GM08714 (cell line): ENCODE results near the gene ARID1B.

Experiments
- H3K4me3 ChIP-seq: fragments of 200-500 bp; sonication (Bioruptor generic); 2 replicates; pipeline ENCODE4 v1.5.1; 2014; ENCODE audit warnings: mild to moderate bottlenecking, low read length, inconsistent platforms
- ZNF274 ChIP-seq: IDR thresholded peaks from 2 replicates; pipeline ENCODE4 v1.6.1; 2012; ENCODE audit warnings: mild to moderate bottlenecking, low read depth, low read length

Gene ARID1B

DNA sequence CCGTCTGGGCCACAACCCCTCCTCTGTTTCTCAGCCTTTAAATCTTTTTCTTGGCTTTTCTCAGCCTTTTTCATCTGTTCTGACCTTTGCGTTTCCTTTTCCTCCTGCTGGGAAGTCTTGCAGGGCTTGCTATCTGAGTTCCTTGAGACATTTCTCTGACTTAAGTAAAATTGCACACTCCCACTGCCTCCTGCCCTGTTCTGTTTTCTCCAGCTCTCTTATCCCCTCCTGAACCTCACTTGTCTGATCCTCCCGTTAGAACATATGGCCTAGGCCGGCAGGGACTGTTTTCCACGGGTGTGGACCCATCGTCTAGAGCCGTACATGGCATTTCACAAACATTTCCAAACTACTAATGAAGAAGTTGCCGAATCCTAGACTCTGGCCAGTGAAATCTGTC lies 63.0 kb downstream of the ARID1B start:
- TF ChIP-seq ZNF274: no peak
- H3K4me3 ChIP-seq: no peak overlapping the region

- no peak for TF ChIP-seq ZNF274
- H3K4me3 ChIP-seq: no peak overlapping the region
These were observed 63.4 kb downstream of the ARID1B start for GRCh38 chr6:156840606-156841005.

- no peak for TF ChIP-seq ZNF274
- no peak overlapping the region for H3K4me3 ChIP-seq
These were observed 64.3 kb downstream of the ARID1B start for GRCh38 chr6:156841508-156841907.

- TF ChIP-seq ZNF274: no peak
- no peak overlapping the region for H3K4me3 ChIP-seq
These were observed 65.5 kb downstream of the ARID1B start for GRCh38 chr6:156842598-156843250.

DNA sequence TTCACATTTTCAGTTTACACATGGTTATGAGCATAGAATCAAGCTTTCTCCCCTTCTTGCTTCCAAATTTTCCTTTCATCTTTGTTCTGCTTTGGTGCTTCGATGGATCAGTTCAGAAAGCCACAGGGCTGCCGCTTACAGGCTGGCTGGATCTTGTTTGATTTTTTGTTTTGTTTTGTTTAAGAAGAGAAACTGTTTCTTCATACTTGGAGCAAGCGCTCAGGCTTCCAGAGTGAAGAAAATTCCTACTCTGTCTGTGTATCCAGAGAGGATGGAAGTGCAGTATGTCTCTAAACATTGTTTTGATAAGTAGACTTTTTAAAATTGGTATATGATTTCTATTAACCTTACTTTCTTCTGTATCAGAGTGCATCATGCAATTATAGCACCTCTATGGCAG lies 66.9 kb downstream of the ARID1B start:
- TF ChIP-seq ZNF274: no peak
- no peak overlapping the region for H3K4me3 ChIP-seq

DNA sequence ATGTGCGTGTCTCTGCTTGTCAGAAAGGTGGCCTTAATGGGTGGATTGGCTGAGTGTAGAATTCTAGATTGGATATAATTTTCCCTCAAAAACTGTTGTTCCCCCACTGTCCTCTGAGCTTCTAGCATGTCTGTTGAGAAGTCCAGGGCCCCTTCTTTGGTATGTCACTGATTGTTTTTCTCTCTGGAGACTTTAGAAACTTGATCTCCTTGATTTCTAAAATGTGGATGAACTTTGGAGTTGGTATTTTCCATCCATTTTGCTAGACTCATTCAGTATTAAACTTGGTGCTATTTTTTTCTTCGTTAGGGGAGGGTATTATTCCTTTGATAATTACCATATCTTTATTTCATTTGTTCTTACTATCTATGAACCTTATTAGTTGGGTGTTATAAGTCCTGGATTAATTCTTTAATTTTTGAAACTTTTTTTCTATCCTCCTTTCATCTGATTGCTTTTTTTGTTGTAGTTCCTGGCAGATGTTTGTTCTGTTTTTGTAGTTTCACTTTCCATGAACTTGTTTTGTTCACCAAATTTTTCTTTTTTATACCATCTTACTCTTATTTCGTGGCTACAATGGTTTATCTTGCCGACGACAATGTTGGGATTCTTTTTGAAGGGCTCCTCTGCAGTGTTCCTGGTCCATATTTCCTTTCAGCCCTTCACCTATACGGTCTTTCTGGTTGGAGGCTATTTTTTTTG lies 68.4 kb downstream of the ARID1B start:
- no peak overlapping the region; the same call in 1 of the 2 replicates for H3K4me3 ChIP-seq
- TF ChIP-seq ZNF274: no peak

DNA sequence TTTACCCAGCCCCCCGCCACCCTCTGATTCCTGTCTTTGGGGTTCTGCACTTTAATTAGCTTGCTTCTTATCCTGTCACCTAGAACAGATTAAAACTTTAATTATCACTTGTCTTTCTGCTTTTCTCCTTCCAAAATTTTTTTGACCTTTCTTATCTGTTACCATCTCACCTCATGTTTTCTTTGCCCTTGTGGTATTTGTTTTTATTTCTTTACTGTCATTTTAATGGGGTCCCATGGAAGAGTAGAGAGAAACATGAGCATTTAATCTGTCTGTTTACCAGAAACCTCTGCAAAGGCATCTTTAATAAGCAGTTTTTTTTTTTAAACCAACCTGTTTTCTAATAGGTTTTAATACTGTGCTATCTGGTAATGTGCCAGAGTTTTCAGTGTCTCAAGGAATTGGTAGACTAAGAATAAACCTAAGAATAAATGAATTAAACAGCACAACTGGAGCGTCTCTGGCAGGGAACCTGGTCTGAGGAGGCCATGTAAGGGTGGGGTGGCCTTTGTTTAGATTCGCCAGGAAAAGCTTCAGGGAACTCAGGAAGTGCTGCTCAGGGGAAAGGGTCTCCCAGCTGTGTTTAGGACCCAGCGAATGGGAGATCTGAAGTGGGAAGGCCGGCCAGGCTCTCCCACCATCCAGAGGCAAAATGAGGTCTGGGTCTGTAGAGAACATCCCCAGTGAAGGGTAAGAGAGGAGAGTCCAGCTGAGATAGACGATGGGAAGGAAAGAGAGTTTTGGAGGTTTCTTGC lies 69.8 kb downstream of the ARID1B start:
- no peak for TF ChIP-seq ZNF274
- no peak overlapping the region for H3K4me3 ChIP-seq

GRCh38 chr6:156848123-156848522 lies 70.9 kb downstream of the ARID1B start:
- TF ChIP-seq ZNF274: no peak
- no peak overlapping the region for H3K4me3 ChIP-seq

DNA sequence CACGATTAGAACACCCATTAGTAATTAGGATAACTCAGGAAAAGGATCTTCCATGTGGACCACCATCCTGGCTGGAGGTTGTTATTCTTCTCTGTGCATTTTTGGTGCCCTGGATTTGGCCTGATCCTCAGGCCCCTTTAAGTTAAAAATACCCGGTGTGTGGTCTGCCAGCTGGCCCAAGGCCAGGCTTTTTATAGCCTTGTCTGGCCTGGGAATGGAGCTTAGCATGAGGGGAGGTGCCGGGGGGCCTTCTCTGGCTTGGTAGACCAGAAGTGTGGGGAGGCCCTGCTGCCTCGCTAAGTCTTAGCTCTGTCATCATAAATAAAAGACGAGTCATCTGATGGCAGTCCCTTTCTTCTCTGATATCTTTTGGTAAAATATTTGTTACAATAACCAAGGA lies 71.4 kb downstream of the ARID1B start:
- no peak for TF ChIP-seq ZNF274
- peak overlapping the region; percentile 18; the same call in 1 of the 2 replicates for H3K4me3 ChIP-seq

- no peak for TF ChIP-seq ZNF274
- H3K4me3 ChIP-seq: peak overlapping the region; percentile 9; the same call in 1 of the 2 replicates
These were observed 72.6 kb downstream of the ARID1B start for GRCh38 chr6:156849806-156850205.

DNA sequence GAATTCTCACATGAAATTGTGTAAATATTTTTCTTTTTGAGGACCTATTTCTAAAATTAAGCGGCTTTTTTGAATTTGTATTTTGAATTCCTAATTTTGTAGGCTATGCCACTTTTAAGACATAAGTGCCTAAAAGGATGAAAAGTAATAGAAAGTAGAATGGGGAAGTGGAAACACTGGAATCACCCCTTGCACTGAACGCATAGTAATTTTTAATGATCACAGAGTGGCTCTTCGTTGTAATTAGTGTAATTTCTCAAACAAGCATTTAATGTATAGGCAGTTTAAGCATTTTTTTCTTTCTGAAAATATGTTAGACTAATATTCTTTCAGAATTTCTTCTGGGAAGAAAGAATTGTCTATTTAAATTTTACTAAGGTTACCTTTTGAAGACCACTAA lies 73.2 kb downstream of the ARID1B start:
- no peak for TF ChIP-seq ZNF274
- no peak overlapping the region for H3K4me3 ChIP-seq

DNA sequence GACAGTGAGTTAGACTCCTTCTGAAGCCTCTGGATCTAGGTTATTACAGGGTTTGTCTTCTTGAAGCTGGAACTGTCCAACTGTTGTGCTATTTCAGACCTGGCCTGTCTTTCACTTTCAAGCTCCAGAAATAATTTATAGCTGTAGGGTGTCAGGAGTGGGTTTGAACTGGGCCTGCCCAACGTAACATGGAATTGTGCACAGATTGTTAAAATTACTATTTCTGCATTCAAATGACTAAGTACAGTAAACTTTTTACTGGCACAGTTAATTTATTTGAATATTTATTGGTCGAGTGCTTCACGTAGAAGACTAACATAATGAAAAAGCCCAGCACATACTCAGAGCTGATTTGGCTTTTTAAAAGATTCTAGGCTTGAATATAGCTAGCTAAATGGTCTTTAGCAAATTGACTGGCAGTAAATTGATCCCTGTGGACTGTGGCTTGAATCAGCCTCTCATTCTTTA lies 74.3 kb downstream of the ARID1B start:
- TF ChIP-seq ZNF274: no peak
- peak overlapping the region; percentile 67; the same call in 1 of the 2 replicates for H3K4me3 ChIP-seq

- H3K4me3 ChIP-seq: no peak overlapping the region
- TF ChIP-seq ZNF274: no peak
These were observed 75.1 kb downstream of the ARID1B start for GRCh38 chr6:156852147-156852857.

- no peak overlapping the region for H3K4me3 ChIP-seq
- no peak for TF ChIP-seq ZNF274
These were observed 75.7 kb downstream of the ARID1B start for GRCh38 chr6:156852858-156853216.
